NCI-H524 treated with DMSO at 0.1 percent for 48 hours (cell line): ENCODE results near the gene MACF1.

Experiments used
- DNase-seq: peaks from one replicate; lab custom pipeline; 2025; lab: John Stamatoyannopoulos, UW

MACF1 gene

GRCh38 chr1:39394059-39394458 is 189.6 kb downstream of the MACF1 start:
- DNase-seq = no peak

DNA sequence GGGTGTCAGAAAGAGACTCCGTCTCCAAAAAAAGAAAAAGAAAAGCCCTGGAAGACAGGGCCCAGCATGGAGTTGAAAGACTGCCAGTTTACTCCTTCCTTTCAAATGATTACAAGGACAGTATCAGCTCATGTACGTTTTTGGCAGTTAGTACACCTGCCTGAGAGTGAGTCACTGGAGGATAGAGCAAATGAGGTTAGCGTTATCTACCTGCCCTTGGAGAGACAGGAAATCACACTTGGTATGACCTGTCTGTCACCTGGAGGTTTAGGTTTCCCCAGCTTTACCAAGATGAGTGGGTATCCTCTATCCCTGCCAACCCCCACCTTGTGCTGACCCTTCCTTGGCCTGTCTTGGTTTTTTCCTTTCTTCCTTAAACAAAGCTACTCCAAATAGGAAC is 190.1 kb downstream of the MACF1 start:
- DNase-seq = no peak

GRCh38 chr1:39395357-39395831 is 190.9 kb downstream of the MACF1 start:
- DNase-seq = no peak

DNA sequence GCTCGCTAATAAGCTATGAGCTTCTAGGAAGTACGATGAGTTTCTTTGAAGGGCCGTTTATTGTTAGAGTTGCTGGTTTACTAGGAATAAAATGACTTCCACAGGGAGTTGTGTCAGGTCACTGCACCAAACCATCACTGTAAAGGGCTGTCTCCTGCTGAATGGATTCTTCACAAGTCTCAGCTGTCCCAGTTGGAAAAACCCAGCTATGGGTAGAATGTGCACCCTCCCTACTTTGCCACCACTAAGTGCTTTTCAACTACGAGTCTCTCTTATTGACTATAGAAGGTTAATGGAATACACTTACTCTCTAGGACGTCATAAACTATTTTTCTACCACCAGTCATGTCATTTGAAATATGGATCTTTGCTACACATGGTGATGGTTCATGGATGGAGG is 192.2 kb downstream of the MACF1 start:
- no peak for DNase-seq

DNA sequence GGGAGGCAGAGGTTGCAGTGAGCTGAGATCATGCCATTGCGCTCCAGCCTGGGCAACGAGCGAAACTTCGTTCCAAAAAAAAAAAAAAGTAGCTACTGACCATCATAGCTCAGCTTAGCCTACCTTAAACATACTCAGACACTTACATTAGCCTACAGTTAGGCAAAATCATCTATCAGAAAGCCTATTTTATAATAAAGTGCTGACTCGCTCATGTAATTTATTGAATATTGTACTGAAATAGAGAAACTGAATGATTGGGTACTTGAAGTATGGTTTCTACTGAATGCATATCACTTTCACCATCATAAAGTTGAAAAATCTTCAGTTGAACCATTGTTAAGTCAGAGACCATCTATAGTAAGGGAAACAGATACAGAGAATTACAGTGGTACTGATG is 193.0 kb downstream of the MACF1 start:
- no peak for DNase-seq

- DNase-seq = no peak
Measured at GRCh38 chr1:39398278-39399021, 194.0 kb downstream of the MACF1 start.

DNA sequence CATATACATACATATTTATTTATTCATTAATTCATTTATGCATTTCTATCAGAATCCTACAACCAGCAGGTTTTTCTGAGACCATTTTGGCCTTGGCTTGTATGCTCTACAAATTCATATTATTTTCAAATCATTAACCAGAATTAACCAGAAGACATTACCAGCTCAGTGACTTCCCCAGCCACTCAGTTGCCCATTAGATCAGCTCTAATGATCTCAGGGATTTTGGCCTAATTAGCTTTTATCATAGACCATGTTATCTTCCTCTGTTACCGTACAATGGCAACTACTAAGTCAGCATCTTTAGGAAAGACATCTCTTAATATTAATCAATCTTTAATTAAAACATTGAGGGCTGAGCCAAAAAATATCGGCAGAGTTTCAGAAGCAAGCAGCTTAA is 196.6 kb downstream of the MACF1 start:
- no peak for DNase-seq

DNA sequence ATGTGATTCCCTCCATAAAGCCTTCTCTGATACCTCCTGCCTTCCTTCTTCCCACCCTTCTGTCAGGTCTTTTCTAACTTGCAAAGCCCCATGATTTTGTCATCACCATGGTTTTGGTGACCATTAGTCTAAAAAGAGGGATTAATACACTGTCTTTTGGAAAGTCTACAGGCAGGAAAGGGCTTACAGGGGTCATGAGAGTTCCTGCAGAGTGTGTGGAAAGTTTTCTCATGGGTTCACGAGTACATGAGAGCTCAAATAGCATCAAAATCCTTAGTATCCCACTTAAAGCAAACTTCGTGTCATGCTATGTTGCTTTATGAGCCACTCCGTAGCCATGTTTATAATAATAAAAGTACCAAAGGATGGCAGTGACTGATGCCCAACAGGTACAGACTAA is 200.4 kb downstream of the MACF1 start:
- no peak for DNase-seq

GRCh38 chr1:39405358-39405757 is 200.9 kb downstream of the MACF1 start:
- no peak for DNase-seq

DNA sequence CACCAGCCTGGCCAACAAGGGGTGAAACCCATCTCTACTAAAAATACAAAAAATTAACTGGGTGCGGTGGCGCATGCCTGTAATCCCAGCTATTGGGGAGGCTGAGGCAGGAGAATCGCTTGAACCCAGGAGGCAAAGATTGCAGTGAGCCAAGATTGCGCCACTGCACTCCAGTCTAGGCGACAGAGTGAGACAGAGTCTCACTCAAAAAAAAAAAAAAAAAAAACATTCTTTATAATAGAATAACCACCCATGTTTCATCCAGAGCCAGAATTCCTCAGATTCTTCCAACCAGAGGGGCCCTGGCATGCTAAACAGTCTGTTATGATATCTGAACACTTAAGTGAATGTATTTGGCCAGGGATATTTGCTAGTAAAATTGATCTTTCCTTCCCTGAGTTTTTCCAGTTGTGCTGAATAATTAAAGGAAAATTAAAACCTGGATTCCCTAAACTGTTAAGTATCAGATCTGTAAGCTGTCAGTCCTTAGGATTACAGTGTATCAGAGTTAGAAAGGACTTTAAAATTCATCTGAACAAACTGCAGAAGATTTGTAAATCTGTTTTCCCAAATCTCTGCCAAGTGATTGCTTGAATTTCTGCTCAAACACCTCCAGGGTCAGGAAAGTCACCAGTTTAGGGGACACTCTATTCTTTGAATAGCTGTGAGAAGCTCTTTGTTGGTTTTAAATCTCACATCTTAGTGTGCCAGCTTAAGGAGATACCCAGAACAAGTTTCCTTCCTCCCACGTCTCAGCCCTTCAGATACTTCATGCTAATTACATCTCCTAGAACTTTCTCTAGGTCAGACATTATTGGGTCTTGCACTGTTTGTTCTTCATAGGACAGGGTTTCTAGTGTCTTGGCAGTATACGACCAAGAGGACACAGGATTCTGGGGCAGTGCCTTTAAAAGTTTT is 202.3 kb downstream of the MACF1 start:
- no peak for DNase-seq

DNA sequence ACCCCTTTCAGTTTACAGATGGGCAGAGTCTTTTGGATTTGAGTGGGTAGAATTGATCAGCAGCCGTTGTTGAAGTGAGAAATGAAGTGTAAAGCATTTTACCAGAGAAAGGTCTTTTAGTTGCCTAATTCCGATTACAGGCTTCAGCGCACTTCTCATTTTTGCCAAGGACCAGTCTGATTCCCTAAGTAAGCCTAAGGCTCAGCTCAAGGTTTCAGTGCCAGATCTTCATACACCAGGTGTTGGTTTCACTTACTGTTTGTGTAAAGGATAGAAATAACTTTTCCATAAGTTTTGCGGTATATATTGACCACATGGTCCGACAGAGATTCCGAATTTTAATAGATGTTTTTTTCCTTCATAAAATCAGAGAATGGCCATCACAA is 203.0 kb downstream of the MACF1 start:
- no peak for DNase-seq

DNA sequence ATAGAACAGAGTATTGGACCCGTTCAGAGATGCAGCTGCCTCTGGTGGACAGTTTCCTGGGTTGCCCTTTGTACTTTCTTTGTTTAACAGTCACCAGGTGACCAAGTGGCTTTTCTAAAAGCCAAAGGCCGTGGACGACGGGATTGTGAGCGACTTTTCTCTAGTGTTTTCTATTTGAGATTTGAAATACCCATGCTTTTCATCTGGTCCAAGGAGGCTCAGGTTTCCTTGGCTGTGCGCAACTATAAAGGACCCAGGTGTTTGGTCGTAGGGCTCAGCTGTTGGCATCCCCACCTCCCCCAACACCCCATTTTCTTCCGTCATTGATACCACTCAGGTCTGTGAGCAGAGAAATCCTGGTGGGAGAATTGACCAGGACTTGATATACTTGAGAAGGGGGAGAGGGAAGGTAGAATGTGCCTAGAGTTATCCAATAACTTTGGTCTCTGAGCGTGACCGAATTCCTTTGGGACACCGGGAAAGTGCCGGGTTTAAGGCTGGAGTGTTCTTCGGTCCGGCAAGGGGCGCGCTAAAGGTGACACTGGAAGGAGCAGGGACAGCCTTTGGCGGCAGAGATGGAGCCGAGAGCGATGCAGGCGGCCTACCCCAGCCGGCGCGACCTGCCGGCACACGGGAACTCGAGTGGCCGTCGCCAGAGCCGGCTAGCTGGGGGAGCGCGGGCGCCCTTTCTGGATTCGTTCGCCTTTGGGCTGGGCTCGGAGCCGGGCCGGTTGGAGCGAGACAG is 203.6 kb downstream of the MACF1 start:
- DNase-seq = no peak

DNA sequence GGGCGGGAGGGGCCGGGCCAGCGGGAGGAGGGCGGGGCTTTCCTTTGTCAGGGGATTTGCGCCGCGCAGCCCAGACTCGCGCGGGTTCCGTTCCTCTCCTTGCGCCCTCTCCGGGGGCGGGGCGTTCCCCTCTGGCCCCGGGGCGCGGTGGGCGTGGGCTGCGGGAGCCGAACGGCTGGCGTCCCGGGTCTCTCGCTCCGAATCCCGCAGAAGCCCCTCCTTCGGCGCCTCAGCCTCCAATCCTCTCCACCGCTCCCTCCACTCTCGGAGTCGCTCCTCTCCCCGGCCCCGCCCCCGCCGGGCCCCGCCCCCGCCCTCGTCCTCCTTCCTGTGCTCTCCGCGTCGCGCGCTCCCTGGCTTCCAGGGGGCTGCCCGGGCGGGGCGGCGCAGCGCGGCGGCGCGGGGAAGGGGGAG is 204.2 kb downstream of the MACF1 start:
- peak; percentile 74 for DNase-seq

GRCh38 chr1:39409055-39409816 is 204.7 kb downstream of the MACF1 start:
- DNase-seq = no peak

GRCh38 chr1:39410915-39411436 is 206.5 kb downstream of the MACF1 start:
- peak; percentile 12 for DNase-seq

DNA sequence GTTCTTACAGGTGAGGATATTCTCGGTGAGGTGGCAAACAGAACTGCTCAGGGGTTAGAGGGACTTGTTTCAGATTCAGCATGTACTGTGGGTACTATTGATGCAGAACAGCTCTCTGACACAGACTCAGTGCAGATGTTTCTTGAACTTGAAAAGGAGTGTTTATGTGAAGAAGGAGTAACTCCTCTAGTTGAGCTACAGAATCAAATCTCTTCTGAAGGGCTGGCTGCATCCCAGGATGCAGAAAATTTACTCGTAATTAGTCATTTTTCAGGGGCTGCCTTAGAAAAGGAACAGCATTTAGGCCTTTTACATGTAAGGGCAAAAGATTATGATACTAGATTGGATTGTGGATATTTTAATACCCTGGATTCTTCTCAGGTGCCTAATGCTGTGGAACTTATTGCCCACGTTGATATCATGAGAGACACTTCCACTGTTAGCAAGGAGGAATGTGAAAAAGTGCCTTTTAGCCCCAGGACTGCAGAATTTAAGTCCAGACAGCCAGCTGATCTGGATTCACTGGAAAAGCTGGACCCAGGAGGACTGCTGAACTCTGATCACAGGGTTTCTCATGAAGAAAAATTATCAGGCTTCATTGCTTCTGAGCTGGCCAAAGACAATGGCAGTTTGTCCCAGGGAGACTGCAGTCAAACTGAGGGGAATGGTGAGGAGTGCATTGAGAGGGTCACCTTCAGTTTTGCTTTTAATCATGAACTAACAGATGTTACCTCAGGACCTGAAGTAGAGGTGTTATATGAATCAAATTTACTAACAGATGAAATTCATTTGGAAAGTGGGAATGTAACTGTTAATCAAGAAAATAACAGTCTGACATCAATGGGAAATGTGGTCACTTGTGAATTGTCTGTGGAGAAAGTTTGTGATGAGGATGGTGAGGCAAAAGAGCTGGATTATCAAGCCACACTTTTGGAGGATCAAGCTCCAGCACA is 207.3 kb downstream of the MACF1 start:
- no peak for DNase-seq

DNA sequence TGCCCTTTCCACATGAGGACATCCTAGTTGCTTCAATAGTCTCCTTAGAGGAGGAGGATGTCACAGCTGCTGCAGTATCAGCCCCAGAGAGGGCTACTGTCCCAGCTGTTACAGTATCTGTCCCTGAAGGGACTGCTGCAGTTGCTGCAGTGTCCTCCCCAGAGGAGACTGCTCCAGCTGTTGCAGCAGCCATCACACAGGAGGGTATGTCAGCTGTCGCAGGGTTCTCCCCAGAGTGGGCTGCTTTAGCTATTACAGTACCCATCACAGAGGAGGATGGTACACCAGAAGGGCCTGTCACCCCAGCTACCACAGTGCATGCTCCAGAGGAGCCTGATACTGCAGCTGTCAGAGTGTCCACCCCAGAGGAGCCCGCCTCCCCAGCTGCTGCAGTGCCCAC is 208.4 kb downstream of the MACF1 start:
- no peak for DNase-seq

DNA sequence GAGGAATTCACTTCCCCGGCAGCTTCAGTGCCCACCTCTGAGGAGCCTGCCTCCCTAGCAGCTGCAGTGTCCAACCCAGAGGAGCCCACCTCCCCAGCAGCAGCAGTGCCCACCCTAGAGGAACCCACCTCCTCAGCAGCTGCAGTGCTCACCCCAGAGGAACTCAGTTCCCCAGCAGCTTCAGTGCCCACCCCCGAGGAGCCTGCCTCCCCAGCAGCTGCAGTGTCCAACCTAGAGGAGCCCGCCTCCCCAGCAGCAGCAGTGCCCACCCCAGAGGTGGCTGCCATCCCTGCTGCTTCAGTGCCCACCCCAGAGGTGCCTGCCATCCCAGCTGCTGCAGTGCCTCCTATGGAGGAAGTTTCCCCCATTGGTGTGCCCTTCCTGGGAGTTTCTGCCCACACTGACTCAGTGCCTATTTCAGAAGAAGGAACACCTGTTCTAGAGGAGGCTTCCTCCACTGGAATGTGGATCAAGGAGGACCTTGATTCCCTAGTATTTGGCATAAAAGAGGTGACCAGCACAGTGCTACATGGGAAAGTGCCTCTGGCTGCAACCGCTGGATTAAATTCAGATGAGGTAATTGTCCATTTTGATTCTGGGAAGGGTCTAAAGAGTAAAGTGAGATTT is 209.5 kb downstream of the MACF1 start:
- no peak for DNase-seq

- DNase-seq = no peak
Measured at GRCh38 chr1:39415553-39415952, 211.1 kb downstream of the MACF1 start.

- DNase-seq = no peak
Measured at GRCh38 chr1:39416609-39417008, 212.1 kb downstream of the MACF1 start.
